Astrocyte of the spinal cord (primary cell): ENCODE data around the gene PNLIPRP2.

Experiments
- DNase-seq: peaks from one replicate; pipeline ENCODE4 v3.0.0; 2011; ENCODE audit warnings: low read depth, low spot score
- H3K4me3 ChIP-seq: 2 replicates; pipeline ENCODE4 v1.5.1; 2011; ENCODE audit warnings: low read depth, mild to moderate bottlenecking, low read length, moderate library complexity
- in situ Hi-C: cut with HindIII; loops from 2 replicates; pipeline ENCODE4 v1.10.0; 2017; ENCODE audit warnings: low sequenced_read_pairs
- TF ChIP-seq, protein P1 (sequence below): IDR thresholded peaks from 2 replicates; pipeline ENCODE4 v1.5.1; 2012; ENCODE audit warnings: low read depth, mild to moderate bottlenecking, low read length, inconsistent platforms

PNLIPRP2 gene

DNA sequence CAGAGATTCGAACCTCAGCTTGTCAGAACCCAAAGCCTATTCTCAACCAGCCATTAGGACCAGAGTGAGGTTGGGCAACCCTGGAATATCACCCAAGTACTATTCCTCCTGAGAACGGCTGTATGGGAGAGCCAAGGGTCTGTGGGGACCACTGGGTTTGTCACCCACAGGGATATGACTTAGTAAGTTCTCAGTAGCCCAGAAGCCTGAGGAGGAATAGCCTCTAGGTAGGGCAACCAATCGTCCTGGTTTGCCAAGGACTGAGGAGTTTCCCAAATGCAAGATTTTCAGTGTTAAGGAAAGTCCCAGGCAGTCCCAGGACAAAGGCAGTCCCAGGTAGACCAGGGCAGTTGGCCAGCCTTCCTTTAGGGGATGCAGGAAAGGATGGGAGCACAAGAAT, 46.7 kb downstream of the PNLIPRP2 start:
- TF ChIP-seq, protein P1, sequence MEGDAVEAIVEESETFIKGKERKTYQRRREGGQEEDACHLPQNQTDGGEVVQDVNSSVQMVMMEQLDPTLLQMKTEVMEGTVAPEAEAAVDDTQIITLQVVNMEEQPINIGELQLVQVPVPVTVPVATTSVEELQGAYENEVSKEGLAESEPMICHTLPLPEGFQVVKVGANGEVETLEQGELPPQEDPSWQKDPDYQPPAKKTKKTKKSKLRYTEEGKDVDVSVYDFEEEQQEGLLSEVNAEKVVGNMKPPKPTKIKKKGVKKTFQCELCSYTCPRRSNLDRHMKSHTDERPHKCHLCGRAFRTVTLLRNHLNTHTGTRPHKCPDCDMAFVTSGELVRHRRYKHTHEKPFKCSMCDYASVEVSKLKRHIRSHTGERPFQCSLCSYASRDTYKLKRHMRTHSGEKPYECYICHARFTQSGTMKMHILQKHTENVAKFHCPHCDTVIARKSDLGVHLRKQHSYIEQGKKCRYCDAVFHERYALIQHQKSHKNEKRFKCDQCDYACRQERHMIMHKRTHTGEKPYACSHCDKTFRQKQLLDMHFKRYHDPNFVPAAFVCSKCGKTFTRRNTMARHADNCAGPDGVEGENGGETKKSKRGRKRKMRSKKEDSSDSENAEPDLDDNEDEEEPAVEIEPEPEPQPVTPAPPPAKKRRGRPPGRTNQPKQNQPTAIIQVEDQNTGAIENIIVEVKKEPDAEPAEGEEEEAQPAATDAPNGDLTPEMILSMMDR = no peak
- in situ Hi-C loops = no loop called here
- DNase-seq = no peak
- H3K4me3 ChIP-seq = no peak overlapping the region

DNA sequence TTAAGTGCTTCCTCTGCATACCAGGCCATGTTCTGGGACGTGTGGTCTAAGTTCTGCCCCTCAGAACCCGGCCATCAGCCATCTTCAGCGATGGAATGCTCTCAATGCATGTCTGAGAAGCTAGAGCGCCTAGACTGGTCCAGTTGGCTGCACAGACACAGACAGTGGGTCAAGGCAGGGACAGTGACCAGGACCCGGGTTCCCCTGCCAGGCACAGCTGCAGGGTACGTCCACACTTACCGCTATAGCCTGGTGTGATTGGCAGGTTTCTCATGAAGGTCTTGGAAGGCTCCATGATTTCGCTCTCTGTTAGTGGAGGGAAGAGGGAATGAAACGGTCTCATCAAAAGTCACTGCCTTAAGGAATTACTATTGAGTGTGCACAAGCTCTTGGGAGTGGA, 47.3 kb downstream of the PNLIPRP2 start:
- in situ Hi-C loops = no loop called here
- no peak for DNase-seq
- H3K4me3 ChIP-seq = no peak overlapping the region
- TF ChIP-seq, protein P1 = no peak

DNA sequence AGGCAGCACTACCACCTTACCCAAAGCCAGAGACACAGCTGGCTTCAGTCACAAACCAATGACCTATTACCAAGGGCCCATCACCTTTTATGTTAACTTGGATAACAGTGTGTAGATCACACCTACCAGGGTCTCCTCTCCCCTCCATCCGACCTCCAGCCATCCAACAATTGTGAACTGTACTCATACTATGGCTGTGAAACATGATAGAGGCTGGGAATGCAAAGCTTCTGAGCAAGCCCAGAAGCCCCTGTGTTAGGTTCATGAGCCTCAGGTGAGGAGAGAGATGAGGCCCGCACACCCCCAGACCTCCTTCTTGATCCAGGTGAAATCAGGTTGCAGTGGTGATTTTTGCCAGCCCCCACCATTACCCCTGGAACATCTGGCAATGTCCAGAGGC, 47.7 kb downstream of the PNLIPRP2 start:
- H3K4me3 ChIP-seq = no peak overlapping the region
- no peak for DNase-seq
- in situ Hi-C loops = no loop called here
- TF ChIP-seq, protein P1 = no peak

DNA sequence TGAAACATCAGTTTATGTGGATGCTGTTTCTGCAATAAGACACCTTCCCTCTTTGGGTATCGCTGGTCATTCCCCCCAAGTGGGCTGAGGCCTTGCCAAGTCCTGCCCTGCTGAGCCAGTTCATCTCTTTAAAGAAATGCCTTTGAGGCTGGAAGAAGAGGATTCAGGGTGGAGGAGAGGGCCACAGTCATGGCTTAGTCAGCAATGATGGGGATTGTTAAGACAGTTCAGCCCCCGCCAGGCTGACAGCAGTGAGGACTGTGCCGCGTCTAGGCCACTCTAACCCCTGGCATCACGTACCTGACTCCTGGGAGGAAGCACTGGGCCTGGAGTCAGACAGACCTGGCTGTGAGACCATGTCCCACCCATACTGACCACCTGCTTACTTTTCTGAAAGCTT, 48.3 kb downstream of the PNLIPRP2 start:
- TF ChIP-seq, protein P1 = no peak
- DNase-seq = no peak
- in situ Hi-C loops = no loop called here

DNA sequence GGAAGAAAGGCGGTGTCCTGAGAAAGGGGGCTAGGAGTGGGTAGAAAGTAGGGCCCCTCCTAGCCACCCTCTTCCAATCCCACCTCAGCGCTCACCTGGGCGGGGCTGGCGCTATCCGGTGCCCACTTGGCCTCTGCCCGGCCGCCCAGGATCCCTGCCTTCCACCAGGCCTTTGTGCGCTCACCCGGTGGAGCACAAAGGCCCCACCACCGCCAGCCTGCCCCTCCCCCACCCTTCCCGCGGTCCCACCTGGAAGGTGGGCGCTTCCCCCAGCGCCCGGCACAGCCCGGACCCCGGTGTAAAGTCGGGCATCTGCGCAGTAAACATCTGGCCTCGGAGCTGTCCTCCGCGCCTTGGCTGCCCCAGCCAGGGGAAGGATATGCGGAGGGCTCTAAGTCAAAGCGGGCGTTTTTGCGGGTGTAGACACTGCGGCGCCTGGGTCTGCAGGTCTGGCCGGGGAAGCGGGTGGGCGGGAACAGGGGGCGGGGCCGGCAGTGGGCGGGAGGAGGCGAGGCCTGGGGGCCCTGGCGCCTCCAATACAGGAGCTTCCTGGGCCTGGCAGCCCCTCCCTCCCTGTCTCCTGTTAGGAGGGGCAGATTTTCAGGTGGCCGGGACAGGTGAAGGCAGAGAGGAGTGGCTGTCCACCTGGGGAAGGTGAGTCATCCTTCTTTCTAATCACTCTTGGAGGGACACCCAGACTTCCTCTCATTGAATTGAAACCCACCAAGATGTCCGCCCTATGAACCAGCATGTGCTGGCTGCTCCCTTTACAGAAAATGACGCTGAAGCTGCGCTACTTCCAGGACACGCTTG, 49.3 kb downstream of the PNLIPRP2 start:
- in situ Hi-C loops = no loop called here
- TF ChIP-seq, protein P1 = no peak

More for the DNA sequence above, 48.3 kb downstream of the PNLIPRP2 start:
- no peak overlapping the region for H3K4me3 ChIP-seq

DNA sequence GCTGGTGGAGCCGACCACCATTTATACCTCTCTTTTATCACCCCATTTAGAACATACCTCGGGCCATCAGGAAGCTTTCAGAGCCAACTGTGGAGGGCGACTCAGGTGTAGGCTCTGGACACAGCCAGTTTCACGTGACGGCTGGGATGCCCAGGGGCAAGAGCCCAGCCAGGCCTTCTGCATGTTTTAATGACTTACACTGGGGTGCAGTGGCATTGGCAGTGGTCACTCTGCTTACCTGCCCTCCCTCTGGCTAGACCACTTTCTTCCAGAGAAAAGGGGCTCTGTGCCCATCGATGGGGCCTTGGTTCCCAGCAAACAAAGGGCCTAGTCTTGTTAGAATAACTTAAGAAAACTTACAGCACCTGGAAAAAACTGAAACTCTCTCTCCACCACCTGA, 50.0 kb downstream of the PNLIPRP2 start:
- in situ Hi-C loops = no loop called here
- H3K4me3 ChIP-seq = no peak overlapping the region
- TF ChIP-seq, protein P1 = no peak
- DNase-seq = no peak

More for the DNA sequence above, 49.3 kb downstream of the PNLIPRP2 start:
- H3K4me3 ChIP-seq = no peak overlapping the region
- DNase-seq = no peak
